Upper lobe of right lung (tissue), 1 donor: ENCODE data around the gene VAMP2. TPM values are rescaled to one million over a fixed set of nuclear protein-coding genes. Genes with fewer than 3 reads are reported as not detected.

Experiments
- ATAC-seq: fragments of 200-7000 bp; cut with Tn5 transposase; one replicate; pipeline ENCODE4 v1.9.1; 2020; ENCODE audit warnings: mild to moderate bottlenecking, moderate library complexity
- DNase-seq: peaks from one replicate; pipeline ENCODE4 v3.0.0-alpha.2; 2020
- H3K27ac ChIP-seq: fragments of 200-600 bp; one replicate; pipeline ENCODE4 v1.8.0; 2022
- H3K27me3 ChIP-seq: fragments of 200-600 bp; one replicate; pipeline ENCODE4 v1.8.0; 2022; ENCODE audit warnings: mild to moderate bottlenecking
- H3K36me3 ChIP-seq: fragments of 200-600 bp; one replicate; pipeline ENCODE4 v1.8.0; 2022
- H3K4me1 ChIP-seq: fragments of 200-600 bp; one replicate; pipeline ENCODE4 v1.8.0; 2022
- H3K4me3 ChIP-seq: fragments of 200-600 bp; one replicate; pipeline ENCODE4 v1.8.0; 2022; ENCODE audit warnings: mild to moderate bottlenecking
- H3K9me3 ChIP-seq: fragments of 200-600 bp; one replicate; pipeline ENCODE4 v1.8.0; 2022
- CTCF ChIP-seq: fragments of 200-600 bp; IDR thresholded peaks from one replicate; pipeline ENCODE4 v1.8.0; 2022; ENCODE audit warnings: antibody characterized with exemption
- intact Hi-C: fragments of 100-400 bp; cut with DNase I; formaldehyde crosslinking; loops from one replicate; pipeline ENCODE4 v1.11.0; 2022
- total RNA-seq: library from RNA; stranded (reverse); fragmentation: NEBNext Ultra II Directional; extraction: Animal tissue kit (Norgen Biotek cat#: 25700); gene quantifications from one replicate; pipeline ENCODE4 v1.2.1, GENCODE V29; 2021
- donor health status: DM: no; HTN: yes; CAD: no; lungs with severe emphysema.

VAMP2 gene
- total RNA-seq, 1 donor from 2014 or later = 78.1 TPM

- Histone ChIP-seq H3K9me3 (no peaks in the 10 kb centered on the region), H3K4me1 (peaks cover 18% of the 10 kb centered on the region), H3K4me3 (peak overlapping the region; percentile 40), H3K36me3 (peaks cover 46% of the 10 kb centered on the region), H3K27me3 (no peaks in the 10 kb centered on the region), H3K27ac (peak overlapping the region; percentile 64)
- ATAC-seq = peak; percentile 92
- peak; percentile 97 for DNase-seq
- intact Hi-C loops = no loop called here
- TF ChIP-seq CTCF = peak; percentile 84
These were observed 23.9 kb downstream of the VAMP2 start for GRCh38 chr17:8138672-8139371.

GRCh38 chr17:8138374-8138671 lies 24.4 kb downstream of the VAMP2 start:
- Histone ChIP-seq H3K9me3 (no peaks in the 10 kb centered on the region), H3K4me1 (peaks cover 18% of the 10 kb centered on the region), H3K27ac (peak overlapping the region; percentile 64), H3K4me3 (peak overlapping the region; percentile 40), H3K36me3 (peaks cover 41% of the 10 kb centered on the region), H3K27me3 (no peaks in the 10 kb centered on the region)
- DNase-seq = no peak
- no peak for ATAC-seq
- intact Hi-C loops = no loop called here
- TF ChIP-seq CTCF = no peak

- no peak for ATAC-seq
- Histone ChIP-seq H3K9me3 (no peaks in the 10 kb centered on the region), H3K4me3 (peak overlapping the region; percentile 40), H3K36me3 (peaks cover 36% of the 10 kb centered on the region), H3K27ac (peak overlapping the region; percentile 64), H3K4me1 (peaks cover 18% of the 10 kb centered on the region), H3K27me3 (no peaks in the 10 kb centered on the region)
- no peak for DNase-seq
- intact Hi-C loops = no loop called here
- no peak for TF ChIP-seq CTCF
These were observed 24.9 kb downstream of the VAMP2 start for GRCh38 chr17:8137645-8138373.

- Histone ChIP-seq H3K27me3 (peaks cover 9% of the 10 kb centered on the region), H3K4me3 (no peak overlapping the region), H3K36me3 (no peaks in the 10 kb centered on the region), H3K27ac (no peak overlapping the region), H3K4me1 (peaks cover 9% of the 10 kb centered on the region), H3K9me3 (no peaks in the 10 kb centered on the region)
- no peak for DNase-seq
- no peak for ATAC-seq
- no peak for TF ChIP-seq CTCF
- intact Hi-C loops = no loop called here
These were observed 28.8 kb downstream of the VAMP2 start for GRCh38 chr17:8133941-8134340.

- intact Hi-C loops = no loop called here
- no peak overlapping the region for H3K27ac ChIP-seq
- H3K36me3 ChIP-seq = no peaks in the 10 kb centered on the region
- DNase-seq = no peak
- TF ChIP-seq CTCF = no peak
- no peaks in the 10 kb centered on the region for H3K9me3 ChIP-seq
- peak; percentile 11 for ATAC-seq
- H3K4me1 ChIP-seq = peaks cover 5% of the 10 kb centered on the region
- no peak overlapping the region for H3K4me3 ChIP-seq
- peaks cover 9% of the 10 kb centered on the region for H3K27me3 ChIP-seq
These were observed 29.3 kb downstream of the VAMP2 start for GRCh38 chr17:8133399-8133798.
